AG09309 (cell line): ENCODE results near the gene RBM25.

Experiments used
- DNase-seq: peaks from one replicate; pipeline ENCODE4 v3.0.0-alpha.2; 2010; ENCODE audit warnings: low read depth
- H3K4me3 ChIP-seq: 2 replicates; pipeline ENCODE4 v1.5.1; 2011; ENCODE audit warnings: mild to moderate bottlenecking, low read depth, low read length, moderate library complexity; ENCODE audit not compliant: control insufficient read depth
- CTCF ChIP-seq: IDR thresholded peaks from 2 replicates; pipeline ENCODE4 v1.5.1; 2011; ENCODE audit warnings: mild to moderate bottlenecking, low read depth, low read length, inconsistent platforms; ENCODE audit not compliant: insufficient read depth, control insufficient read depth; ENCODE audit errors: missing control alignments

The RBM25 gene

GRCh38 chr14:73105050-73105449, 46.7 kb downstream of the RBM25 start:
- no peak for DNase-seq
- H3K4me3 ChIP-seq: no peak overlapping the region
- no peak for TF ChIP-seq CTCF

GRCh38 chr14:73105727-73106126, 47.4 kb downstream of the RBM25 start:
- no peak for DNase-seq
- TF ChIP-seq CTCF: no peak

DNA sequence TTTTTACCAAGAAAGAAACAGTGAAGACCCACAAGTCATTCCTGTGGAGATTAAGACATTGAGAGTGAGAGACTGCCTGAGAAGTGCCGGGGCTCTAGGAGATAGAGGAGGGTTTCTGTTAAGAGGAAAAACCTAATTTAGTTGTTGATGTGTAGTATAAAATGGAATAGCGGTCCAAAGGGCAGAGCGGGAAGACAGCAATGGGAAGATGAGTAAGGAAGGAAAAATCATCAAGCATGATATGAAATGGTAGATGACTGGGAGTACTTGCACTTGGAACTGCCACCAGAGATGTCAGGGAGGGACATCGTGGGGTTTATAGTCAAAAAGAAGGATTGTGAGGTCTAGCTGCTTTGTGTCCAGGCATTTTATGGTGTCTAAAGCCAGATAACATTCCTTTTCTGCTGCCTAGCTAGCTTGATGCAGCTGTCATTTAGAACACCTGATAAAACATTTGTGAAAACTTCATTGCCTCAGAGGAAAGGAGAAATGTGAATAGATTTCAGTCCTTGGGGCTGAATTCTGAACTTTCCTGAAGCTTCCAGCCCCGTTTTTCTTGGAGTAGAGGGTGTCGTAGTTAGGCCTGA, 57.8 kb downstream of the RBM25 start:
- no peak for DNase-seq
- no peak for TF ChIP-seq CTCF
- H3K4me3 ChIP-seq: no peak overlapping the region

More at GRCh38 chr14:73105727-73106126, 47.4 kb downstream of the RBM25 start:
- no peak overlapping the region for H3K4me3 ChIP-seq

DNA sequence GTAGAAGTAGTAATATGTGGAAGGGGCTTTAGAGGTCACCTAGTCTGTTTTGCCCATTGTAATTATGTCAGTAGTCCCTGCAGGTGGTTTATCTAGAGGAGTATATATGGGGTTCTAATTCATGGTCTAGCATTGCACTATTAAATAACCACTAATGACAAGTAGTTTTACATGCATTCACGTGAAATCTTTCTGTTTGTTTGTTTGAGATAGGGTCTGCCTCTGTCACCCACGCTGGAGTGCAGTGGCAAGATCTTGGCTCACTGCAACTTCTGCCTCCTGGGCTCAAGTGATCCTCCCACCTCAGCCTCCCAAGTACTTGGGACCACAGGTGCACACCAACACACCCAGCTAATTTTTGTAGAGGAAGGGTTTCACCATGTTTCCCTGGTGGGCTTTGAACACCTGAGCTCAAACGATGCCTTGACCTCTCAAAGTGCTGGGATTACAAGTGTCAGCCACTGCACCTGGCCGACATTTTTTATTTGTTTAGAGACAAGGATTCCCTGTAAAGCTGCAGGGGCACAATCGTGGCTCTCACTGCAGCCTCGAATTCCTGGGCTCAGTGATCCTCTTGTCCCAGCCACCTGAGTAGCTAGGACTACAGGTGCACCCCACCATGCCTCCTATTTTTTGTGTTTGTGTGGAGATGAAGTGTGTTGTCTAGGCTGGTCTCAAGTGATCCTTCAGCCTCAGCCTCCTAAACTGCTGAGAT, 66.0 kb downstream of the RBM25 start:
- no peak for TF ChIP-seq CTCF
- DNase-seq: no peak
- H3K4me3 ChIP-seq: no peak overlapping the region

GRCh38 chr14:73125169-73125588, 66.8 kb downstream of the RBM25 start:
- no peak for DNase-seq

DNA sequence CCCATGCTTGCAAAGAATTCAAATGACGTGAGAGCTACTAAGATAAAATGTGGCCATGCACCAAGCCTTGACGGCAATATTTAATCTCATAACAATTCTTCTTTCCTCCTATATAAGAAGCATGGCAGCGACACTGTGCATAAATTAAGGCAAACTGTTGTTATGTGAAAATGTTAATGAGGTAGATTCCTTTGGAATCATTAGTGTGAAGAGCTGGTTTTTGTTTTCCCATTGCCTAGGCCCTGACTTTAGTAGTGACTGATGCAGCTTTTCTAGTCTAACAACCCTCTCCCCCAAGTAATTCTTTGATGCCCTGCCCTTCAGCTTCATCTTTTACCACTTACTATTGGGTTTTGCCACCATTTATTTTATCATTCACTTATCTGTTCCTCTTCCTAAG, 67.4 kb downstream of the RBM25 start:
- TF ChIP-seq CTCF: no peak
- H3K4me3 ChIP-seq: no peak overlapping the region

More at GRCh38 chr14:73125169-73125588, 66.8 kb downstream of the RBM25 start:
- TF ChIP-seq CTCF: no peak
- no peak overlapping the region for H3K4me3 ChIP-seq

More for the DNA sequence above, 67.4 kb downstream of the RBM25 start:
- no peak for DNase-seq
